Neural progenitor cell (in vitro differentiated cells): ENCODE data around the gene TUBA8. TPM values are rescaled to one million over a fixed set of nuclear protein-coding genes. Genes with fewer than 3 reads are reported as not detected.
"Not testable (repeated sequence)": the region's sequence is repeated elsewhere in the genome, so short reads cannot be mapped to it uniquely, and the experiment has no call there.

Source experiments
- DNase-seq: peaks from one replicate; pipeline ENCODE4 v3.0.0-alpha.2; 2016; ENCODE audit warnings: low spot score
- H2AFZ ChIP-seq: fragments of 200-600 bp; sonication (generic); replicated peaks from 2 replicates; pipeline ENCODE4 v1.6.1; 2016; ENCODE audit warnings: antibody characterized with exemption
- H3F3A ChIP-seq: fragments of 200-600 bp; sonication (generic); 2 replicates; pipeline ENCODE4 v1.6.1; 2016; ENCODE audit warnings: antibody characterized with exemption, low read depth
- H3K27ac ChIP-seq: fragments of 200-600 bp; sonication (generic); 2 replicates; pipeline ENCODE4 v1.5.1; 2016; ENCODE audit warnings: mild to moderate bottlenecking
- H3K27me3 ChIP-seq: fragments of 200-600 bp; sonication (generic); 2 replicates; pipeline ENCODE4 v1.6.1; 2016; ENCODE audit warnings: mild to moderate bottlenecking, moderate library complexity
- H3K36me3 ChIP-seq: fragments of 200-600 bp; sonication (generic); 2 replicates; pipeline ENCODE4 v1.5.1; 2016
- H3K4me1 ChIP-seq: fragments of 200-600 bp; sonication (generic); 2 replicates; pipeline ENCODE4 v1.6.1; 2016; ENCODE audit warnings: mixed run types
- H3K4me2 ChIP-seq: fragments of 200-600 bp; sonication (generic); 2 replicates; pipeline ENCODE4 v1.6.1; 2016
- H3K4me3 ChIP-seq: fragments of 200-600 bp; sonication (generic); 2 replicates; pipeline ENCODE4 v1.5.1; 2016
- H3K79me2 ChIP-seq: fragments of 200-600 bp; sonication (generic); 2 replicates; pipeline ENCODE4 v1.6.1; 2016; ENCODE audit warnings: low read depth
- H3K9ac ChIP-seq: fragments of 200-600 bp; sonication (generic); 2 replicates; pipeline ENCODE4 v1.6.1; 2016
- H3K9me3 ChIP-seq: fragments of 200-600 bp; sonication (generic); 2 replicates; pipeline ENCODE4 v1.5.1; 2016; ENCODE audit warnings: low read depth
- H4K20me1 ChIP-seq: fragments of 200-600 bp; sonication (generic); 2 replicates; pipeline ENCODE4 v1.6.1; 2016; ENCODE audit warnings: low read depth
- H3K27ac Mint-ChIP-seq: 3 replicates; pipeline ENCODE4 v1.8.0; 2021; ENCODE audit warnings: mixed read lengths
- H3K27me3 Mint-ChIP-seq: 2 replicates; pipeline ENCODE4 v1.8.0; 2022; ENCODE audit warnings: low read depth, mild to moderate bottlenecking, inconsistent platforms, moderate library complexity, mixed read lengths; ENCODE audit not compliant: insufficient read depth
- H3K36me3 Mint-ChIP-seq: 3 replicates; pipeline ENCODE4 v1.8.0; 2021; ENCODE audit warnings: mixed read lengths
- H3K4me1 Mint-ChIP-seq: 3 replicates; pipeline ENCODE4 v1.8.0; 2021; ENCODE audit warnings: mixed read lengths
- H3K4me3 Mint-ChIP-seq: 3 replicates; pipeline ENCODE4 v1.8.0; 2021; ENCODE audit warnings: mild to moderate bottlenecking, moderate library complexity, mixed read lengths
- H3K9me3 Mint-ChIP-seq: 3 replicates; pipeline ENCODE4 v1.8.0; 2020; ENCODE audit warnings: mixed read lengths
- EZH2 ChIP-seq: fragments of 200-600 bp; sonication (generic); IDR thresholded peaks from 2 replicates; pipeline ENCODE4 v1.6.1; 2017; ENCODE audit warnings: antibody characterized with exemption, mild to moderate bottlenecking, moderate library complexity
- EZH2phosphoT487 ChIP-seq: fragments of 200-600 bp; sonication (generic); IDR thresholded peaks from 2 replicates; pipeline ENCODE4 v1.6.1; 2017; ENCODE audit warnings: antibody characterized with exemption
- total RNA-seq: library from RNA; depleted of rRNA; stranded (reverse); fragments of >200 nt; gene quantifications from 2 replicates; pipeline ENCODE4 v1.2.3, GENCODE V29; 2015; ENCODE audit warnings: low replicate concordance
- TF ChIP-seq, protein P1 (sequence below): fragments of 200-600 bp; sonication (generic); IDR thresholded peaks from 2 replicates; pipeline ENCODE4 v1.5.1; 2017; ENCODE audit warnings: antibody characterized with exemption, mild to moderate bottlenecking

The TUBA8 gene
- total RNA-seq, 1 donor from 2014 or later = 0.39 TPM

DNA sequence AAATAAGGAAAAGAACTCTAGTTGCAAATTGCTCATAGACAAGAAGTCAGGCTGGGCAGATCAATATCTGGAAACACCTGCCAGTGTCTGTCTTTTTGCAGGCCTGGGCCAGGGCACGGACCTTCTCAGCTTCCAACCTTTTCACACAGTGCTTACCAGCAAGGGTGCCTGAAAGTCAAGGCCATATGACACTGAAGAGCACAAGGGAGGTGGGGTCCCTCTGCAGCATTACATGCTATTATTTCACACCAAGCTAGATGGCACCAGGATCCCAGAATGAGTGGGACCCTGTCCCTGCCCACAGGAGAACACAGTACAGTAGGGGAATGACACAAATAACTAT lies 38.7 kb upstream of the TUBA8 start:
- Histone ChIP-seq H3F3A (peaks cover 5% of the 10 kb centered on the region), H3K27me3 (no peaks in the 10 kb centered on the region), H3K27ac (no peak overlapping the region), H3K4me3 (no peak overlapping the region), H3K9ac (no peak overlapping the region), H3K4me2 (no peak overlapping the region), H3K9me3 (no peaks in the 10 kb centered on the region), H4K20me1 (no peaks in the 10 kb centered on the region), H3K79me2 (no peaks in the 10 kb centered on the region), H3K36me3 (no peaks in the 10 kb centered on the region), H3K4me1 (peaks cover 1% of the 10 kb centered on the region), H2AFZ (no peak overlapping the region)
- no peaks in the 10 kb centered on the region for H3K9me3 Mint-ChIP-seq
- TF ChIP-seq EZH2phosphoT487 = no peak
- TF ChIP-seq, protein P1, sequence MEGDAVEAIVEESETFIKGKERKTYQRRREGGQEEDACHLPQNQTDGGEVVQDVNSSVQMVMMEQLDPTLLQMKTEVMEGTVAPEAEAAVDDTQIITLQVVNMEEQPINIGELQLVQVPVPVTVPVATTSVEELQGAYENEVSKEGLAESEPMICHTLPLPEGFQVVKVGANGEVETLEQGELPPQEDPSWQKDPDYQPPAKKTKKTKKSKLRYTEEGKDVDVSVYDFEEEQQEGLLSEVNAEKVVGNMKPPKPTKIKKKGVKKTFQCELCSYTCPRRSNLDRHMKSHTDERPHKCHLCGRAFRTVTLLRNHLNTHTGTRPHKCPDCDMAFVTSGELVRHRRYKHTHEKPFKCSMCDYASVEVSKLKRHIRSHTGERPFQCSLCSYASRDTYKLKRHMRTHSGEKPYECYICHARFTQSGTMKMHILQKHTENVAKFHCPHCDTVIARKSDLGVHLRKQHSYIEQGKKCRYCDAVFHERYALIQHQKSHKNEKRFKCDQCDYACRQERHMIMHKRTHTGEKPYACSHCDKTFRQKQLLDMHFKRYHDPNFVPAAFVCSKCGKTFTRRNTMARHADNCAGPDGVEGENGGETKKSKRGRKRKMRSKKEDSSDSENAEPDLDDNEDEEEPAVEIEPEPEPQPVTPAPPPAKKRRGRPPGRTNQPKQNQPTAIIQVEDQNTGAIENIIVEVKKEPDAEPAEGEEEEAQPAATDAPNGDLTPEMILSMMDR = no peak
- no peak overlapping the region for H3K4me3 Mint-ChIP-seq
- H3K36me3 Mint-ChIP-seq = no peaks in the 10 kb centered on the region
- H3K4me1 Mint-ChIP-seq = peaks cover 7% of the 10 kb centered on the region
- H3K27ac Mint-ChIP-seq = no peak overlapping the region
- H3K27me3 Mint-ChIP-seq = peaks cover 9% of the 10 kb centered on the region
- no peak for DNase-seq

DNA sequence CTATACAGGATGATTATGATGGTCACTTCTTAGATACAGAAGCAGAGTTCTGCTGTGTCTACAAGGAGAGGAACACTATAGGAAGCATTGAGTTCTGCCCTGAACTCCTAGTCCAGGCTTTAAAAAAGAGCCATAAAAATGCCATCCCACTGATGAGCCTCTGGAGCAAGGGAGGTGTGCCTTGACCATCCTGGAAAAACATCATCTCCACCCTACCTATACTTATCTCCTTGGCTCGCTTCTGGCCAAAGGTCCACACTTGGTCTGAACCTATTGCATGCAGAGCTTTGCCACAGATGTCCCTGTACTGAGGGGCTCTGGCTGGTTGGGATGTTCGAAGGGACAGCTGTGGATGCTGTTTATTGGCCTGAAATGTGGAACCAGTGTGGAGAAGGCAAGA lies 37.1 kb upstream of the TUBA8 start:
- H3K9me3 ChIP-seq = no peaks in the 10 kb centered on the region
- peaks cover 5% of the 10 kb centered on the region for H3K4me1 ChIP-seq
- no peak for DNase-seq
- Mint-ChIP-seq H3K27ac (no peak overlapping the region), H3K27me3 (peaks cover 5% of the 10 kb centered on the region), H3K9me3 (no peaks in the 10 kb centered on the region), H3K36me3 (no peaks in the 10 kb centered on the region), H3K4me3 (no peak overlapping the region), H3K4me1 (peaks cover 13% of the 10 kb centered on the region)
- no peaks in the 10 kb centered on the region for H3K27me3 ChIP-seq
- peaks cover 5% of the 10 kb centered on the region for H3F3A ChIP-seq
- H3K79me2 ChIP-seq = peaks cover 6% of the 10 kb centered on the region
- H3K36me3 ChIP-seq = no peaks in the 10 kb centered on the region
- no peaks in the 10 kb centered on the region for H4K20me1 ChIP-seq
- H3K27ac ChIP-seq = no peak overlapping the region
- H3K9ac ChIP-seq = no peak overlapping the region
- H3K4me3 ChIP-seq = no peak overlapping the region
- no peak overlapping the region for H2AFZ ChIP-seq
- no peak for TF ChIP-seq EZH2phosphoT487
- TF ChIP-seq, protein P1 = no peak
- TF ChIP-seq EZH2 = no peak
- H3K4me2 ChIP-seq = no peak overlapping the region

DNA sequence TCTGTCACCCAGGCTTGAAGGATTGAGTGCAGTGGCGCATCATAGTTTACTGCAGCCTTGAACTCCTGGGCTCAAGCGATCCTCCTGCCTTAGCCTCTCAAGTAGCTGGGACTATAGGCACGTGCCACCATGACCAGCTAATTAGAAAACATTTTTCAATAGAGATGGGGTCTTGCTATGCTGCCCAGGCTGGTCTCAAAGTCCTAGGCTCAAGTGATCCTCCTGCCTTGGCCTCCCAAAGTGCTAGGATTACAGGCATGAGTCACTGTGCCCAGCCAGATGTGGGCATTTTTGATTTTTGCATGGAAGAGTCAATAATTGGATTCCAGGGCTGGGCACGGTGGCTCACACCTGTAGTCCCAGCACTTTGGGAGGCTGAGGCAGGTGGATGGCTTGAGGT lies 36.7 kb upstream of the TUBA8 start:
- H3K27ac Mint-ChIP-seq, H3K4me2 ChIP-seq, H3K4me3 Mint-ChIP-seq, H3K27me3 Mint-ChIP-seq, H3K36me3 Mint-ChIP-seq, H3K27me3 ChIP-seq, H3K9ac ChIP-seq, H3K4me3 ChIP-seq, H4K20me1 ChIP-seq, DNase-seq, H3K27ac ChIP-seq, H2AFZ ChIP-seq, H3K4me1 ChIP-seq, H3F3A ChIP-seq, H3K9me3 Mint-ChIP-seq, H3K36me3 ChIP-seq, H3K9me3 ChIP-seq: not testable (repeated sequence)
- H3K79me2 ChIP-seq = peaks cover 11% of the 10 kb centered on the region
- peaks cover 18% of the 10 kb centered on the region for H3K4me1 Mint-ChIP-seq

GRCh38 chr22:18075101-18075719 lies 35.4 kb upstream of the TUBA8 start:
- Histone ChIP-seq H2AFZ (no peak overlapping the region), H3K4me1 (peaks cover 5% of the 10 kb centered on the region), H4K20me1 (no peaks in the 10 kb centered on the region), H3K79me2 (peaks cover 20% of the 10 kb centered on the region), H3K9ac (no peak overlapping the region), H3F3A (peaks cover 5% of the 10 kb centered on the region), H3K36me3 (no peaks in the 10 kb centered on the region), H3K9me3 (no peaks in the 10 kb centered on the region), H3K4me3 (no peak overlapping the region), H3K27ac (no peak overlapping the region), H3K4me2 (no peak overlapping the region), H3K27me3 (no peaks in the 10 kb centered on the region)
- H3K4me3 Mint-ChIP-seq = no peak overlapping the region
- H3K27me3 Mint-ChIP-seq = peaks cover 5% of the 10 kb centered on the region
- no peak overlapping the region for H3K27ac Mint-ChIP-seq
- peaks cover 21% of the 10 kb centered on the region for H3K4me1 Mint-ChIP-seq
- peaks cover 8% of the 10 kb centered on the region for H3K36me3 Mint-ChIP-seq
- no peaks in the 10 kb centered on the region for H3K9me3 Mint-ChIP-seq
- no peak for TF ChIP-seq EZH2phosphoT487
- no peak for TF ChIP-seq EZH2
- TF ChIP-seq, protein P1 = no peak
- DNase-seq = no peak
